ENCODE data around the gene LIPA.

GRCh38 chr10:89266721-89267453 lies 15.3 kb upstream of the LIPA start:
- TF ChIP-seq CTCF (IDR thresholded peaks at IDR 0.05), result no peak
- TF ChIP-seq POLR2A (IDR thresholded peaks at IDR 0.05), result no peak
